Right lobe of liver (tissue), 4 donors: ENCODE results near the gene RAD23A.

Experiments used
- CTCF ChIP-seq, 4 donors: fragments of 200-600 bp in 3 of 4; fragments of 450-650 bp in 1 of 4; IDR thresholded peaks; one replicate each; pipeline versions ENCODE4 v1.5.1 to v1.8.0; 2016 to 2022; ENCODE audit warnings: antibody characterized with exemption in 4 of 4, mild to moderate bottlenecking in 2 of 4
- POLR2A ChIP-seq: fragments of 450-650 bp; IDR thresholded peaks from one replicate; pipeline ENCODE4 v1.6.1; 2017; ENCODE audit warnings: antibody characterized with exemption, mild to moderate bottlenecking
- donor health status: DM: no; HTN: no; CAD: no.
- donor health status: DM: no; HTN: no; CAD: no.
- donor health status: DM: no; HTN: yes; CAD: no.

DNA sequence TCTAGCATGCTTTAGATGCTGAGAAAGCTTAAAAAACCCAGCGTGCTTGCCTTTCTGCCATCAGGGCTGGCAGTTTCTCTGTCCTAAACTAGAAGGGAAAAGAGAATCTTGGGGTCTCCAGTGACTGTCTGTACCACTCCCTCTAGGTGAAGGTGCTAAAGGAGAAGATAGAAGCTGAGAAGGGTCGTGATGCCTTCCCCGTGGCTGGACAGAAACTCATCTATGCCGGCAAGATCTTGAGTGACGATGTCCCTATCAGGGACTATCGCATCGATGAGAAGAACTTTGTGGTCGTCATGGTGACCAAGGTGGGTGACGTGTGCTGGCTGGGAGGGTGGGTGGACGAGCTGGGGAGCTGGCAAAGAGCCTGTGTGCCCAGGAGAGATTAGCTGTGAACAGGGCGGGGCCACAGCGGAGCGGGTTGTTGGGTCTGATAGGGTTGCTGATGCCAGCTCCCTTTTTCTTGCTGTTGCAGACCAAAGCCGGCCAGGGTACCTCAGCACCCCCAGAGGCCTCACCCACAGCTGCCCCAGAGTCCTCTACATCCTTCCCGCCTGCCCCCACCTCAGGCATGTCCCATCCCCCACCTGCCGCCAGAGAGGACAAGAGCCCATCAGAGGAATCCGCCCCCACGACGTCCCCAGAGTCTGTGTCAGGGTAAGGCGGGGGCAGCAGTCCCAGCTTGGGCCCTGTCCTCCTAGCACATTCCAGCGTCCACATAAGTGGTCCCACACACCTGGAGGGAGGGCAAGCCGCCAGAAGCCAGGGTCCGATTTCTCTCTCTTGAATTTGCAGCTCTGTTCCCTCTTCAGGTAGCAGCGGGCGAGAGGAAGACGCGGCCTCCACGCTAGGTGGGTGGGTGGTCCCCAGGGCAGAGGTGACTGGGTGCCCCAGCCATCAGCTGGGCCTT lies 2.3 kb downstream of the RAD23A start:
- TF ChIP-seq CTCF (IDR thresholded peaks at IDR 0.05) (no peak), POLR2A (no peak)
